A673 (cell line): Measurements from ENCODE around the gene RNH1. TPM values are rescaled to one million over a fixed set of nuclear protein-coding genes. Genes with fewer than 3 reads are reported as not detected.

Source experiments
- BruUV-seq: library from RNA; stranded (reverse); fragments of 400-500 nt; replicated peaks from 2 replicates; lab custom pipeline; 2021; lab: Mats Ljungman, UMichigan
- CTCF ChIA-PET: fragments of 300-600 bp; sonication (Branson Sonifier 250); formaldehyde crosslinking; loops from one replicate; lab custom pipeline; 2022; ENCODE audit warnings: antibody characterized with exemption; lab: Charles Lee
- POLR2A ChIA-PET: fragments of 300-600 bp; sonication (Branson Sonifier 250); formaldehyde crosslinking; loops from one replicate; lab custom pipeline; 2022; ENCODE audit warnings: antibody characterized with exemption; ENCODE audit not compliant: low non-redundant PET; lab: Charles Lee
- DNase-seq: peaks from one replicate; pipeline ENCODE4 v3.0.0-alpha.2; 2015; ENCODE audit warnings: low spot score
- H3K27ac ChIP-seq: fragments of 200-600 bp; sonication (generic); 2 replicates; pipeline ENCODE4 v1.5.1; 2016; ENCODE audit warnings: mixed run types, low read depth, mild to moderate bottlenecking, mixed read lengths, antibody characterized with exemption, low read length; ENCODE audit not compliant: poor library complexity, severe bottlenecking
- H3K27me3 ChIP-seq: fragments of 200-600 bp; sonication (generic); replicated peaks from 2 replicates; pipeline ENCODE4 v1.6.1; 2017; ENCODE audit warnings: mixed run types, low read depth, mild to moderate bottlenecking, mixed read lengths, antibody characterized with exemption, low read length; ENCODE audit not compliant: insufficient read depth, poor library complexity
- H3K36me3 ChIP-seq: fragments of 200-600 bp; sonication (generic); 2 replicates; pipeline ENCODE4 v1.6.1; 2016; ENCODE audit warnings: mixed run types, mild to moderate bottlenecking, mixed read lengths, antibody characterized with exemption, low read length; ENCODE audit not compliant: insufficient read depth, poor library complexity, severe bottlenecking
- H3K4me1 ChIP-seq: fragments of 200-600 bp; sonication (generic); 2 replicates; pipeline ENCODE4 v1.6.1; 2017; ENCODE audit warnings: mixed run types, mild to moderate bottlenecking, mixed read lengths, antibody characterized with exemption, low read length; ENCODE audit not compliant: insufficient read depth, poor library complexity, severe bottlenecking
- H3K4me3 ChIP-seq: fragments of 200-600 bp; sonication (generic); 2 replicates; pipeline ENCODE4 v1.5.1; 2016; ENCODE audit warnings: low read depth, mixed run types, mild to moderate bottlenecking, mixed read lengths, low read length; ENCODE audit not compliant: poor library complexity, severe bottlenecking
- H3K9me3 ChIP-seq: fragments of 200-600 bp; sonication (generic); 2 replicates; pipeline ENCODE4 v1.6.1; 2016; ENCODE audit warnings: mixed run types, low read depth, mild to moderate bottlenecking, mixed read lengths, antibody characterized with exemption, low read length; ENCODE audit not compliant: poor library complexity, severe bottlenecking
- CTCF ChIP-seq: fragments of 300-800, 200-600 bp; sonication (generic); conservative IDR thresholded peaks from 2 replicates; pipeline ENCODE4 v1.5.1; 2017; ENCODE audit warnings: low read depth, mild to moderate bottlenecking, antibody characterized with exemption, low read length, moderate library complexity, mixed read lengths
- EZH2 ChIP-seq: fragments of 200-600 bp; sonication (generic); IDR thresholded peaks from 2 replicates; pipeline ENCODE4 v1.6.1; 2017; ENCODE audit warnings: borderline replicate concordance, low read depth, mild to moderate bottlenecking, mixed read lengths, antibody characterized with exemption, low read length; ENCODE audit not compliant: poor library complexity, severe bottlenecking
- intact Hi-C: fragments of 100-400 bp; cut with micrococcal nuclease; formaldehyde crosslinking; loops from one replicate; pipeline ENCODE4 v1.10.0; 2022; ENCODE audit not compliant: unreplicated experiment
- total RNA-seq: library from RNA; stranded (reverse); gene quantifications from 2 replicates; pipeline ENCODE4 v1.2.3, GENCODE V29; 2021

Gene RNH1
- total RNA-seq, 1 experiment from 2014 or later, result 95.4 TPM

DNA sequence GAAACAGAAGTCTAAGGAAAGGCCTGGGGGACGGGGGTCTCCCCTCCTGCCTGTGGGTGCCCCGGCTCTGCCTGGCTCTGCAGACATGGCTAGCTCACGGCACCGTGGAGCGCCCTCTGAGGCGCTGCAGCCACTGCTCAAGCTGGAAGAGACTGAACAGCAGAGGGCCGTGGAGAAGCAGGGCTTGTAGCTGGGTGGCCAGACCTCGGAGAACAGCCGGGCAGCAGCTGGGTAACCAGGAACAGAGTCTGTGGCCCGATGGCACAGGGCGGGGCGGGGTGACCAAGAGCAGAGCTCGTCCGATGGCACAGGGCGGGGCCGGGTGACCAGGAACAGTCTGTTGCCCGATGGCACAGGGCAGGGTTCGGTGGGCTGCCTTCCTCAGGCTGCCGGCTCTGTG is 18.1 kb downstream of the RNH1 start:
- no peak for DNase-seq
- ChIA-PET POLR2A (no interaction called here), CTCF (no interaction called here)
- no TSS peak for BruUV-seq
- Histone ChIP-seq H3K36me3 (peaks cover 4% of the 10 kb centered on the region), H3K4me1 (no peaks in the 10 kb centered on the region), H3K27me3 (no peaks in the 10 kb centered on the region), H3K27ac (no peak overlapping the region), H3K4me3 (no peak overlapping the region), H3K9me3 (no peaks in the 10 kb centered on the region)
- intact Hi-C loops, result no loop called here
- TF ChIP-seq EZH2, result no peak
- no peak for TF ChIP-seq CTCF

- Histone ChIP-seq H3K4me3 (no peak overlapping the region), H3K27ac (no peak overlapping the region), H3K4me1 (no peaks in the 10 kb centered on the region), H3K27me3 (no peaks in the 10 kb centered on the region), H3K9me3 (no peaks in the 10 kb centered on the region), H3K36me3 (no peaks in the 10 kb centered on the region)
- TF ChIP-seq EZH2 (no peak), CTCF (no peak)
- no TSS peak for BruUV-seq
- intact Hi-C loops, result no loop called here
- CTCF ChIA-PET, result no interaction called here
- no peak for DNase-seq
- POLR2A ChIA-PET, result no interaction called here
Measured at GRCh38 chr11:488579-488978, 18.5 kb downstream of the RNH1 start.

- Histone ChIP-seq H3K36me3 (no peaks in the 10 kb centered on the region), H3K4me3 (no peak overlapping the region), H3K27me3 (no peaks in the 10 kb centered on the region), H3K4me1 (no peaks in the 10 kb centered on the region), H3K27ac (no peak overlapping the region), H3K9me3 (no peaks in the 10 kb centered on the region)
- ChIA-PET POLR2A (no interaction called here), CTCF (no interaction called here)
- no peak for DNase-seq
- TF ChIP-seq CTCF (no peak), EZH2 (no peak)
- intact Hi-C loops, result no loop called here
- BruUV-seq, result no TSS peak
Measured at GRCh38 chr11:488062-488461, 19.0 kb downstream of the RNH1 start.
